GM21528 (cell line): ENCODE data around the gene LTB.
"Not testable (repeated sequence)": the region's sequence is repeated elsewhere in the genome, so short reads cannot be mapped to it uniquely, and the experiment has no call there.

ENCODE experiments used
- ATAC-seq: cut with Tn5 transposase; IDR thresholded peaks from one replicate; pipeline ENCODE4 v1.9.1; 2021; ENCODE audit warnings: mild to moderate bottlenecking, moderate library complexity; ENCODE audit not compliant: unreplicated experiment, low FRiP score

LTB gene

DNA sequence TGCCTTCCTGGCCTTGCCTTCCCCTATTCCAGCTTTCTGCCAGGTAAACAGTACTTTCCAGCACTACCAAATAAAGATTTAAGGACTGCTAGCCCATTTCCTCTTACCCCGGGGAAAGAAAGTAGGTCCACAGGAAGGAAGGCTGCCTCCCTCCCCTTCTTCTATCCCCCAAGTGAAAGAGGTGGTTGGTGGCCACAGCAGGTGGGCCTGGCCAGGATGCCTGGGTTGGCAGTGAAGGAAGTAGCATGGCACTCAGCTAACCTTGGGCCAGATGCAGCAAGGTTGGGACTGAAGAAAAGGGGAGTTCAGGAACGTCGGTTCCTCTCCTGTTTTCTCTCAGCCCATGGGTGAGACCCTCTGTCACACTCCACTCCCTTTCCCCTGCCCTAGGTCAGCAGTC, 25.9 kb downstream of the LTB start:
- no peak for ATAC-seq

DNA sequence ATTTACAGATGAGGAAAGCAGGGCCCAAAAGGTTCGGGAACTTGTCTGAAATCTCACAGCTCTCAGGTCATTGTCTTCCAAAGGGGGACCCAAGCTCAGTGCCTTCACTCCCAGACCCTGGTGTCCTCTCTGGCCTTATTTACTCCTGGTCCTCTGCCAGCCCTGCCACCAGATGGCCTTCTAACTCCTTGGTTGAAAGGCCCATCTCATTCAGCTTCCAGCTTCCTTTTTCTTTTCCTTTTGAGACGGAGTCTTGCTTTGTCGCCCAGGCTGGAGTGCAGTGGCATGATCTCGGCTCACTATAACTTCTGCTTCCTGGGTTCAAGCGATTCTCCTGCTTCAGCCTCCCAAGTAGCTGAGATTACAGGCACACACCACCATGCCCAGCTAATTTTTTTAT, 30.9 kb downstream of the LTB start:
- ATAC-seq: not testable (repeated sequence)

DNA sequence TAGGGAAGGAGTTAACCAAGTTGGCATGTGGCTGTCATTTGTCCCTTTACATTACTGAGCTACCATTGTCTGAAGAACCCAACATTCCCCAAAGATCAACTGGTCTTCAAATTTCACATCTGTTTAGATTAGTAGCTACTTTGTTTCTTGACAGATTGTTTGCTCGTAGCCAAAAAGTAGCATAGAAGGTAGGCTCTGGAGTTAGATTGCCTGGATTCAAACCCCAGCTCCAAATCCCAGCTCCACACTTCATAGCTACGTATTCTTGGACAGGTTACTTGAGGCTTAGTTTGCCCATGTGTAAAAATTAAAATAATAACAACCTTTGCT, 33.7 kb downstream of the LTB start:
- ATAC-seq: no peak

DNA sequence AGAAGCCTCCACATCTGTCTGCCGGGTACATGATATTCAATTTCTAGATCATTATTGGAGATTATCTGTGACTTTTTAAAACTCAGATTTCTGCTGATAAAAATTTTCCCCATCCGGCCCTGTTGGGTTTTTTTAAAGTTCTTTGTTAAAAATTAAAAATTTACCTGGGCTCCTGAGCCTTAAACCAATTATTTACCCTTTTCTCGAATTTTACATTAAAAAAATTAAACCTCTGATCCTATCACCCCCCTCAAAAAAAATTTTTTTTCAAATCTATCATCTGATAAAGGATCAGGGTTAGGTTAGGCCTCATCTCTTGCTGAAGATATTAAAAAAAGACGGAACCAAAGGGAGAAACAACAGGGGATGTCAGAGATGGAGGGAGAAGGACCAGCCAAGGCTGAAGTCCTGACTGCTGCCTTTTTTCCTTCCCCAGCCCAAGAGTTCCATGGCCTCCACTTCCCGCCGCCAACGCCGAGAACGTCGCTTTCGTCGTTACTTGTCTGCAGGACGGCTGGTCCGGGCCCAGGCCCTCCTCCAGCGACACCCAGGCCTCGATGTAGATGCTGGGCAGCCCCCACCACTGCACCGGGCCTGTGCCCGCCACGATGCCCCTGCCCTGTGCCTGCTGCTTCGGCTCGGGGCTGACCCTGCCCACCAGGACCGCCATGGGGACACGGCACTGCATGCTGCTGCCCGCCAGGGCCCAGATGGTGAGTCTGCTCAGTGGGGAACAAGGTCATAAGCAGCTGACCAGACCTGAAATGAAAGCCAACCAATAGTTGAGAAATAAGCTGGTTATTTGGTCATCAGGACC, 34.3 kb downstream of the LTB start:
- no peak for ATAC-seq

DNA sequence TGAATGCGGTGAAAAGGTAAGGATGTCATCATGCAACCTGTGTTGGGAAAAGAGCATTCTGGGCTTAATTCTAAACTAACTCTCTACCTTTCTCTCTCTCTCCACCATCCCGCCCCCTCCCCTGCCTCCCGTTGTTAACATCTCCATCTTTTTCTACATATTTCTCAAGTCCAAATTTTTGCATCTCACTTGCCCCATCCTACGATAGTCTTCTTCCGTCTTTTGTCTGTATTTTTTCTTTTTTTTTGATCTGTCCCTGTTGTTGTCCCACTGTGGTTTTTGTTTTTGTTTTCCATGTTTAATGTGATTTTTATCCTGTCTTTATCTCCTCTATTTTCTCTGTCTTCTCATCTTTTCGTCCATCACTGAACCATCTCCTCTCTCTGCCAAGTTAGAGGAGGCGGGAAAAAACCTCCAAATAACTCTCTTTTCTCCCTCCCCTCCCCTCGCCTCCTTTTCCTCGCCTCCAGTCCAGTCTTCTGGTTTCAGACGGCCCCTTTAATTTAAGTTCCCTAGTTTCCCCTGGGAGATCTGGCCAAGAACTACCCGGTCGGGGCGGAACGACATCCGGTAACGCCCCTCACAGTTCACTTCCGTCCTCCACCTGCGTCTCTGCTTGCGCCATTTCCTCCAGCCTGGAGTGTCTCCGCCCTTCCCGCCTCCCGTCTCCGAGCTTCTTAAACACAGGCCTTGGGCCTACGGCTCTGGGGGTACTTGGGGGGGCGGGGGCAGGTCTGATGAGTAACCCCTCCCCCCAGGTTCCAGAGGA, 35.1 kb downstream of the LTB start, which contains the start of gene NFKBIL1:
NFKBIL1 (plus strand) TSS at position 651 of the 769 bp plus-strand sequence; CDS start at position 738, 87 bp downstream.
- ATAC-seq: peak; percentile 49

DNA sequence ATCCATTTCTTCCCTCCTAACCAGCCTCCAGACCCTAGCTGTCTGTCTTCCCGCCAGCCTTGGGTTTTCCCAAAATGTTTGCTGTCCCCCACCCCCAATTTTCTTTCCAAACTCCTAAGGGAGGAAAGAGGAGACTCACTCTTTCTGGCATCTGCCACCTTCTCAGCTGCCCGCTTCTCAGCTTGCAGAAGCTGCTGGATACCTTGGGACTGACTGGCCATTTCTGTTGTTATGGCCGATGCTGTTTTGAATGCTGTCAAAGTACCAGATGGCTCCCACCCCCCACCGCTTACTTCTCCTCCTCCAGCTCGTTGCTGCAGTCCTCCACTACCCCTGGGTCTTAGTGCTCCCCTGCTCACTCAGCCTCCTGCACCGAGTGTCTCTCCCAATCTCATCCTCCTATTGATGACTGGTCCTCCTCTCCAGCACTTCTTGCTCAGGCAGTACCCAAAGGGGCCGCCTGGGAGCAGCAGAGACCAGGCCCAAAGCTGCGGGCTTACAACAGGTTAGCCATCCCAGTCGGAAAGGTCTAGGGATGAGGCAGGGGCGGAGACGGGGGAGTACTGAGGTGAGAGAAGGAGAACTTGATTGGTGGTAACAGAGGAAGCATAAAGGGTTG, 35.8 kb downstream of the LTB start, which contains the start of gene ATP6V1G2:
ATP6V1G2 (minus strand) TSS at position 270 of the 619 bp plus-strand sequence; CDS start at position 221, 49 bp downstream.
- peak; percentile 47 for ATAC-seq

DNA sequence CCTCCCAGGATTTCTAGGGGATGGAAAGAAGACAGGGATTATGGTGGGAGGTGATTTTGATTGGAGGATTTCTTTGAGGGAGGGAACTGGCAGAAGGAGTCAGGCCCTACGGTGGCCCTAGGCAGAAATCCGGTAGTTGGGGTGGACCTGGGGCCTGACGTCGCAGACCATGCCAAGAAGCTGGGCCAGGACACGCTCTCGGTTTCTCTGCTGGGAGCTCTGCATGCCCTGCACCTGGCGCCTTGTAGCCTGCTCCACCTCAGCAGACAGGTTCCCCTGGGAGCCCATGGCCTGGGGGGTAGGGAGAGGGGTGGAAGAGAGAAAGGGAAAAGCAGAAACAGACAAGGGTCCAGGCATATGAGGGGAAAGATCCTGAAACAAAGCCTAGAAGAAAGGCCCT, 36.9 kb downstream of the LTB start:
- ATAC-seq: no peak

DNA sequence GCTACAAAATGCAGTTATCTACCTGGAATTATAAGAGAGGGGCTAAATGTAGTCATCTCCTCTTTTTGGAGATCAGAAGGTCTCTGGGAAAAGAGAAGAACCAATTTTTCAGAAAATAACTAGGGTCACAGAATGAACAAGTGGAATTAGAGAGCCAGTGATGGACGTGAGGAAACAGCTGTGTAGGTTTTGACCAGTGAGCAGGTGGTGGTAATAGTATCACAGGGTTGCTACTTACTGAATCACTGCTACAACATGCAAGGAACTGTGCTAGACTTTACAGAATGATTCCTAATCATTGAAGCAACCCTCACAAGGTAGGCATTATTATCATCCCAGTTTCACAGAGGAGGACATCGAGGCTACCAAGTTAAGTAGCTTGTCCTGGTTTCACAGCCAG, 37.5 kb downstream of the LTB start:
- no peak for ATAC-seq

DNA sequence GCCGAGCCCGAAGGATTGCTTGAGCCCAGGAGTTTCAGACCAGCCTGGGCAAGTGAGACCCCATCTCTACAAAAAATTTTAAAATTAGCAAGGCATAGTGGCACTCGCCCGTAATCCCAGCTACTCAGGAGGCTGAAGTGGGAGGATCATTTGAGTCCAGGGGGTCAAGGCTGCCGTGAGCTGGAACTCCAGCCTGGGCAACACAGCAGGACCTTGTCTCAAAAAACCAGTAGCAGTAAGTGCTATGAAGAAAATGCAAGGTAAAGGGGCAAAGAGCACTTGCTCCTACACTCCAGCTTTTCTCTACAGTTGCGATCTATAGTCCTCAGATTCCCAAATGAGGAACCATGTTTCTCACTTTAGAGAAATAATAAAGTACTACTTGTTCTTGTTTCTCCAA, 38.6 kb downstream of the LTB start:
- ATAC-seq: no peak

DNA sequence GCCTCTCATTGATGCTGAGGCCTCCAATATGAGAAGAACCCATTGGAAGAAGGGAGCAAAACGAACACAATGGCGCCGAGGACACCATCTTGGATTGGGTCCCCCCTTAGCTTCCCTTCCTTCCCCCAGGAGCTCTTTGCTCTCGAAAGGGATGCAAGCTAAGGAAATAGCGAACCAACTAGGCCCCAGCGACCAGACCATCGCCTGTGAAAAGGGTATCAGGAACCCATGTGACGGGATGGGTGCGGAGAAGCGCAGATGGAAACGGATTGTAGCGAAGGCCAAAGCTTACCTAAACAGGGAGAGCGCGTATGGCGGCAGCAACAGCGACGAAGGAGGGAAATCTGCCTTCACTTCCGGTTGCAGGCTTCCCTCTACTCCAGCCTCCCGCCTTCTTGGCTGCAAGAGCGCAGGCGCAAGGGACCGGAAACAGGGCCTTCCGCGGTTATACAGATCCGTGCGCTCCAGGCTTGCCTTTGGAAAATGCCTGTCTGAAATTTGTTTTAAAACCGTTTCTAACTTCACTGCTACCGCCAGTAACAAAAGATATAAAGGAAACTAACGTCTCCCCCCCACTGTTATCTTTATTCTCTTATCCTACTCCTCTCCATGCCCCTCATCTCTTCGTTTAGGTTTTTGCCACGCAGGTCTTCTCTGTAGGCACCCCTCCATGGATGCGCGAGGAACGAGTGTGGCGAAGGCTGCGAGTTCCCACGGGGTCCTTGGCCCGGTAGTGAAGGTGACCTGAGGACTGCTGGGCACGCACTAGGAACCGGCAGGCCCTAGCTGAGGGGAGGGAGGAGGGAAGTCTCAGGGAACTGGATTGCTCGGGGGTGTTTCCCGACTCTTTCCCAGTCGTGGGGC, 40.3 kb downstream of the LTB start, which contains the start of gene DDX39B:
DDX39B (minus strand) TSS at position 346 of the 864 bp plus-strand sequence. CDS start 1,471 bp downstream, outside the sequence.
- peak; percentile 61 for ATAC-seq

DNA sequence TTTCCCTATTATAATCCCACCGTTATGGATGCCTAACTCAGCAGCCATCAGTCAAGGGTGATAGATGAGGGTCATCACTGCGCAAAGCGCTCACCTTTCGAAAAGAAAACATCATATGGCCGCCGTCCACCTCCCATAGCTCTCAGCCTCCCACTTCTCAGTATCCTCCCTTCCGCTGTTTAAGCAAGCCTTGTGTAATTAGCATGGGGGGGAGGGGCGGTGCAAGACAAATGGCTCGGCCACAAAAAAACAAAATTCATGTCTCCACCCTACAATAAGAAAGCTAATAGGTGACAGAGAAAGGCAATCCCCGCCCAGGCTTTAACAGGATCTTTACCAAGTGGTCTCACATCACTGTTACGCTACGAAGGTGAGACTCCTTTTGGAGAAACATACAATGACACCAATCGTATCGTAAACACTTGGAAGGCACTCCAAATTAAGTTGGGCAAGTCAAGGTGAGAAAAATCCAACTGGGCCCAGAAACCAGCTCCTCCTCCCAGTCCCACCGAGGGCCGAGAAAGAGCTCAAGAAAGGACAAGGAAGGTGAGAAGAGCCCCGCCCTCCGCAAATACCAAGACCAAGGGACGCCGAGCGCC, 41.1 kb downstream of the LTB start:
- peak; percentile 3 for ATAC-seq

DNA sequence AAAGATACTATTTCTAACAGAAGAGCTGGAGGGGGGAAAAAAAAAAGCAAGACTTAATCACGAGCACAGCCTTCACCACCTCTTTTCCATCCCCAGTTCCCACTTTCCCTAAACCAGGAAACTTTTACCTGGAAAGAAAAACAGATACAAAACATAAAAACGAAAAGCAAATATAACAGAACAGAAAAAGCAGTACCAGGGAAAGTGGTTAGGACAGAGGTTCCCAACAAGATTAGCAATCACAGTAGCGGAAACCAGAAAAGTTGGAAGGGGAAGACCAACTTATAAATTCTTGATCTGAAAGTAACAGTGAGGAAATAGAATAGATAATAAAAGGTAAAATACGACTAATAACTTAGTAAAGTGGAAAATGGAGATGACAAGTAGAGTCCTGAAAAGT, 41.6 kb downstream of the LTB start:
- ATAC-seq: no peak

DNA sequence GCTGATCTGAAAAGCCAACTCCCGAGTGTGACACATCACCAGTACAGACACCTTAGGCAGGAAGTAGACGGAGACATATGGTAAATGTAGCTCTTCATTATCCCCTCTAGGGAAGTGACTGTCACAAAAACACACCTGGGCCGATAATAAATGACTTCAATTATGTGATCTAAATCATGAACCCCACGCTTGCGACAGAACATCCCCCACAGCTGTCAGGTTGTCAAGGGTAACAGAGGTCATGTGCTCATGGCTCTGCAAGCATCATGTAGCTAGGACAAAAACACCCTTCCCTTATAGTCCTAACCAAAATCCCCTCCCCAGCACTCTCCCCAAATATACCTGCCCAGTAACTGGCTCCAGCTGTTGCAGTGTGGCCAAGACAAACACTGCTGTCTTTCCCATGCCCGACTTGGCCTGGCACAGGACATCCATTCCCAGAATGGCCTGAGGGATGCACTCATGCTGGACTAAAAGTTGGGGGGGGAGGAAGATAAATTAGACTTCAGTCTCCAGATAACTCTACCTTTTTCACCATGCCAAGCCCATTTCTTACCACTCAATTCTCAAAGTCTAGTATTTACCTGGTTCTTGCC, 43.3 kb downstream of the LTB start:
- ATAC-seq: no peak

DNA sequence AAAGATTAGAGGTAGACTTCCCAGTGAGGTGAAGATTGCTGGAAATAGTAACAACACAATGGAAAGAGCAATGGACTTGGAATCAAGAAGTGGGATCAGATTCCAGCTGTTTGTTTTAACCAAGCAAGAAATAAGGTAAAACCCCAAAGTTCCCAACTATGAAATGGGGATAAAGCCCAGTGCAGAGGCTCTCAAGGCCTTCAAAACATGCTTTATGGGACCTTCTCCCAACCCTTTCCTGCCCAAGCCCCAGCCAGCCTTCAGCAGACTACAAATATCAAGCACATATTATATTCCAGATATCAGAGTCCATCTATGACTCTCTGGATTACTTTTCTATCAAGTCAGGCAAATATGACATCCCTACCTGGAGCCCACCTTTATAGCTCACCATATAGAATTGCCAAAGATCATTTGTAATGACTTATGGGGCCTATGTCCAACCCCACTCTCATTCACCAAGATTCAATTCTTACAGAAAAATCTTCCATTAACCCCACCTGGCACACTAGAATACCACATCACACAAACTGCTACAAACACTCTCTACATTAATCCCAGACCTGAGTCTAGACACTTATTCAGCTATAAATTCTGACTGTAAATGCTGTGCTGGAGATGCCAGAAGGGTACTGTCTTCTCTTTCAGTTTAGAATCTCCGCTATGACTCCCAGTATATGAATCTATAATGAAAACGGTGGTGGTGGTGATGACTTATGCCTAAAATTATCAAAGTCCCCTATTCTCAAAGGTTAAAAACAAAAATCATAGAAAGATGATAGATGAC, 46.5 kb downstream of the LTB start:
- no peak for ATAC-seq

DNA sequence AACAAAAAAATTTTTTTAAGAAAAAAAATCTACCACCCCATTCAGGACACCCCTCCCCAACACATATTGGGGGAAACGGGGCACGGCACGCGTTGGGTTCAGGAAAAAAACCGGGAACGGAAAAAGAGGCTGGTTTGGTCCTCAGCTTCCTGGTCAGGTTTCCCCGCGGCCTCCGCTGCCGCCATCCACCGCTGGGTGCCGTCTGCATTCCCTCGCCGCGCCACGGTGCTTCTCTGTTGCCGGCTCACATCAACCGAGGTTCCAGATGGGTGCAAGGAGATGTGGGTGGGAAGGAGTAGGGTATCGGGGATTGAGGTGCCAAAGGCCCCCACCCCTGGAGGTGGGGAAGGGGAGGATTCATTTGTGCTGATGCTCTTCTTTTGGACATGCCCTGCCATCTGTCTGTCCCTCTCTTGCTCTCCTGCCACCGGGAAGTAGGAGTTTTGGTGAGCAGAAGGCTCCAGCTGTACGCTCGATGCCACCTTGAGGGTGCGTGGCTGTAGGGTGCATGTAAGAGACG, 47.6 kb downstream of the LTB start:
- no peak for ATAC-seq

DNA sequence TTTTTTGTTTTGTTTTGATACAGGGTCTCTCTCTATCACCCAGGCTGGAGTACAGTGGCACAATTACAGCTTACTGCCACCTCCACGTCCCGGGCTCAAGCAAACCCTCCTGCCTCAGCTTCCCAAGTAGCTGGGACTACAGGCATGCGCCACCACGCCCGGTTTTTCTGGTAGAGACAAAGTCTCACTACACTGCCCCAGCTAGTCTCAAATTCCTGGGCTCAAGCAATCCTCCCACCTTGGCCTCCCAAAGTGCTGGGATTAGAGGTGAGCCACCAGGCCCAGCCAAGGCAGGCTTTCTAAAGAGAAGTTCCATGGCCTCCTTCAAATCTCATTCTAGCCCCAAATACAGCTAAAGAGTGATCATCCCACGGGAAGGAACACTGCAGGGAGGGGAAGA, 48.2 kb downstream of the LTB start:
- no peak for ATAC-seq

DNA sequence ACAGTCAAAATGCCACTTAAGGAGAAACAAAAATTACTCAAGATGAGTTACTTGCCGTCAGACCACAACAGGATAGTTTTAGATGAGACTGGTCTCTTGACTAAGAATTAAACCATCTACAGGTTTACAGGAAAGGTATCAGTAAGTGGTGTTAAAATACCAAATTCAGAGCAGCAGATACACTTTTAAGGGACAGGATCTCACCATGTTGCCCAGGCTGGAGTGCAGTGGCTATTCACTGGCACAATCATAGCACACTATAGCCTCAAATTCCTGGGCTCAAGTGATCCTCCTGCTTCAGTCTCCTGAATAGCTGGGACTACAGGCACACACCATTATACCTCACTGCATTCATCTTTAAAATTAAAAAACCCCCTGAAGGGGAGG, 48.8 kb downstream of the LTB start:
- no peak for ATAC-seq

DNA sequence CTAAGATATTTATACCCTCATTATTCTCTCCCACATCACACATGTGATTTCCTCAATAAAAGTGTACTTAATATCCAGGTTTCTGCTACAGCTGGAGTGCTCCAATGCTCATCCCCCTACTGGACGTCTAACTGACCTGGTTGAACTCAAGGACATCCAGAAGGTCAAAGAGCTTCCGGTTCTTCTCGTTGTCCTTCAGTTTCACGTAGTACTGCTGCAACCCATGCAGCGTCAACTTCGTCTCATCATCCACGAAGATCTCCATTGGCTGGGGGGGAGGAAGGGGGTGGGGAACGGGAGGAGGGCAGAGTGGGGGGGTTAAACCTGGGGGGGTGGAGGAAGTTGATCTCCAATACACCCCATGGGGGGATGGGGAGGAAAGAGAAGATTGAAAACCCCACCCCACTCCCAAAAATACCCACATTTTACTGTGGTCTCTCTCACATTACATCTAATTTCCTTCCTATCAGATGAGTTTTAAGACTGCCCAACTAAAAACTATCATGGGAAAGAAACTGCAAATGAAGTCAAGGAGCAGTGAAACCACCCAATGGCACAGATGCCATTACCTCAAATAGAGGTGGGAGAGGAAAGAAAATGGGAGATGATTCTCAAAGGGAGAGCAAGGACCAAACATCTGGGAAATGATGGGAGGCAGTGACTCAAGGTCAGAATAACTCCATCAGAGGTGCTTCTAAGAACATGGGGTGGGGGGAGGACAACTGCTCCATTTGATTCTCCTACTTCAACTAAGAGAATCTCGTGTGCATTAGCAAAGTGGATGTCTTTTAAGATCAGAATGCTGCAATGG, 49.4 kb downstream of the LTB start:
- no peak for ATAC-seq
